ENCODE measurements around the gene NSUN3. TPM values are rescaled to one million over a fixed set of nuclear protein-coding genes. Genes with fewer than 3 reads are reported as not detected.

Gene NSUN3
- total and polyA plus RNA-seq, 2 of the 8 experiments (the other 6 are each of a cell fraction or from before 2014, with no cell fraction given): 2.1 to 5.1 TPM

GRCh38 chr3:94061297-94061696 lies 1.6 kb upstream of the NSUN3 start (continued):
- TF ChIP-seq RXRA (IDR thresholded peaks at IDR 0.05; ENCODE audit: insufficient read depth, low read depth, low read length): no peak
- no peak for TF ChIP-seq TBP (IDR thresholded peaks at IDR 0.05; ENCODE audit: low read depth, low read length)
- TF ChIP-seq BRCA1 (IDR thresholded peaks at IDR 0.05; ENCODE audit: low read depth, low read length): no peak
